Gastrocnemius medialis (tissue), 4 donors: ENCODE results near the gene HS3ST4.

ENCODE experiments used
- POLR2A ChIP-seq, 2 donors: fragments of 450-650 bp; IDR thresholded peaks; one replicate each; pipeline ENCODE4 v1.6.1; 2017; ENCODE audit warnings: antibody characterized with exemption in 2 of 2, mild to moderate bottlenecking in 2 of 2, moderate library complexity in 2 of 2
- TF ChIP-seq, protein P1 (sequence below), 5 experiments: fragments of 450-650 bp in 3 of 5; fragments of 200-600 bp in 2 of 5; sonication (generic) in 2 of 5; IDR thresholded peaks in 4 of 5; conservative IDR thresholded peaks in 1 of 5; 1 replicate in 4 of 5; 2 replicates in 1 of 5; pipeline ENCODE4 v1.5.1; 2016 to 2019; ENCODE audit warnings: antibody characterized with exemption in 5 of 5, mild to moderate bottlenecking in 3 of 5, moderate library complexity in 3 of 5

- TF ChIP-seq, protein P1, sequence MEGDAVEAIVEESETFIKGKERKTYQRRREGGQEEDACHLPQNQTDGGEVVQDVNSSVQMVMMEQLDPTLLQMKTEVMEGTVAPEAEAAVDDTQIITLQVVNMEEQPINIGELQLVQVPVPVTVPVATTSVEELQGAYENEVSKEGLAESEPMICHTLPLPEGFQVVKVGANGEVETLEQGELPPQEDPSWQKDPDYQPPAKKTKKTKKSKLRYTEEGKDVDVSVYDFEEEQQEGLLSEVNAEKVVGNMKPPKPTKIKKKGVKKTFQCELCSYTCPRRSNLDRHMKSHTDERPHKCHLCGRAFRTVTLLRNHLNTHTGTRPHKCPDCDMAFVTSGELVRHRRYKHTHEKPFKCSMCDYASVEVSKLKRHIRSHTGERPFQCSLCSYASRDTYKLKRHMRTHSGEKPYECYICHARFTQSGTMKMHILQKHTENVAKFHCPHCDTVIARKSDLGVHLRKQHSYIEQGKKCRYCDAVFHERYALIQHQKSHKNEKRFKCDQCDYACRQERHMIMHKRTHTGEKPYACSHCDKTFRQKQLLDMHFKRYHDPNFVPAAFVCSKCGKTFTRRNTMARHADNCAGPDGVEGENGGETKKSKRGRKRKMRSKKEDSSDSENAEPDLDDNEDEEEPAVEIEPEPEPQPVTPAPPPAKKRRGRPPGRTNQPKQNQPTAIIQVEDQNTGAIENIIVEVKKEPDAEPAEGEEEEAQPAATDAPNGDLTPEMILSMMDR (IDR thresholded peaks at IDR 0.05 in 4 of 5, conservative IDR thresholded peaks at IDR 0.05 in 1 of 5), result no peak
- no peak for TF ChIP-seq POLR2A (IDR thresholded peaks at IDR 0.05)
These were observed 29.7 kb downstream of the HS3ST4 start for GRCh38 chr16:25721439-25721838.
